Spleen (tissue), 7 donors: ENCODE measurements around the gene CPLANE1.

Experiments used
- POLR2A ChIP-seq, 3 donors: fragments of 450-650 bp; IDR thresholded peaks; one replicate each; pipeline ENCODE4 v1.5.1; 2017; ENCODE audit warnings: antibody characterized with exemption in 3 of 3, mild to moderate bottlenecking in 1 of 3
- POLR2AphosphoS5 ChIP-seq, 3 donors: sonication (generic); formaldehyde crosslinking; IDR thresholded peaks; one replicate each; pipeline ENCODE4 v1.5.1; 2017; ENCODE audit warnings: antibody characterized with exemption in 3 of 3
- TF ChIP-seq, protein P1 (sequence below), 11 experiments: fragments of 200-600 bp in 7 of 11; fragments of 450-650 bp in 4 of 11; sonication (generic) in 4 of 11; IDR thresholded peaks in 8 of 11; conservative IDR thresholded peaks in 3 of 11; 1 replicate in 7 of 11; 2 replicates in 4 of 11; pipeline versions ENCODE4 v1.4.0 to v1.8.0; 2016 to 2021; ENCODE audit warnings: antibody characterized with exemption in 11 of 11, inconsistent platforms in 4 of 11, mild to moderate bottlenecking in 1 of 11
- donor health status: DM: no; HTN: no; CAD: no; lungs with moderate emphysema.
- donor health status: DM: no; HTN: no; CAD: no.
- donor health status: DM: no; HTN: no; CAD: no.

DNA sequence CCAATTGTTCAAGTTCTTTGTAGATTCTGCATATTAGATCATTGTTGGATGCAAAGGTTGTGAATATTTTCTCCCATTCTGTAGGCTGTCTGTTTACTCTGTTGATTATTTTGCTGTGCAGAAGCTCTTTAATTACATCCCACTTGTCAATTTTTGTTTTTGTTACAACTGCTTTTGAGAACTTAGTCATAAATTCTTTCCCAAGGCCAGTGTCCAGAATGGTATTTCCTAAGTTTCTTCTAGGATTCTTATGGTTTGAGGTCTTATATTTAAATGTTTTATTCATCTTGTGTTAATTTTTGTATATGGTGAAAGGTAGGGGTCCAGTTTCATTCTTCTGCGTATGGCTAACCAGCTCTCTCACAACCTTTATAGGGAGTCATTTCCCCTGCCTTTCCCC is 116.5 kb downstream of the CPLANE1 start:
- TF ChIP-seq, protein P1, sequence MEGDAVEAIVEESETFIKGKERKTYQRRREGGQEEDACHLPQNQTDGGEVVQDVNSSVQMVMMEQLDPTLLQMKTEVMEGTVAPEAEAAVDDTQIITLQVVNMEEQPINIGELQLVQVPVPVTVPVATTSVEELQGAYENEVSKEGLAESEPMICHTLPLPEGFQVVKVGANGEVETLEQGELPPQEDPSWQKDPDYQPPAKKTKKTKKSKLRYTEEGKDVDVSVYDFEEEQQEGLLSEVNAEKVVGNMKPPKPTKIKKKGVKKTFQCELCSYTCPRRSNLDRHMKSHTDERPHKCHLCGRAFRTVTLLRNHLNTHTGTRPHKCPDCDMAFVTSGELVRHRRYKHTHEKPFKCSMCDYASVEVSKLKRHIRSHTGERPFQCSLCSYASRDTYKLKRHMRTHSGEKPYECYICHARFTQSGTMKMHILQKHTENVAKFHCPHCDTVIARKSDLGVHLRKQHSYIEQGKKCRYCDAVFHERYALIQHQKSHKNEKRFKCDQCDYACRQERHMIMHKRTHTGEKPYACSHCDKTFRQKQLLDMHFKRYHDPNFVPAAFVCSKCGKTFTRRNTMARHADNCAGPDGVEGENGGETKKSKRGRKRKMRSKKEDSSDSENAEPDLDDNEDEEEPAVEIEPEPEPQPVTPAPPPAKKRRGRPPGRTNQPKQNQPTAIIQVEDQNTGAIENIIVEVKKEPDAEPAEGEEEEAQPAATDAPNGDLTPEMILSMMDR (IDR thresholded peaks at IDR 0.05 in 8 of 11, conservative IDR thresholded peaks at IDR 0.05 in 3 of 11) = no peak
- TF ChIP-seq POLR2A (IDR thresholded peaks at IDR 0.05) (no peak), POLR2AphosphoS5 (IDR thresholded peaks at IDR 0.05) (no peak)
